Upper lobe of left lung (tissue), 4 donors: ENCODE measurements around the gene REPIN1.

Experiments used
- CTCF ChIP-seq, 6 experiments: fragments of 450-650 bp in 4 of 6; fragments of 200-600 bp in 2 of 6; sonication (generic) in 2 of 6; IDR thresholded peaks; one replicate each; pipeline ENCODE4 v1.5.1; 2016 to 2019; ENCODE audit warnings: antibody characterized with exemption in 6 of 6
- POLR2A ChIP-seq, 4 donors: fragments of 450-650 bp; IDR thresholded peaks; one replicate each; pipeline ENCODE4 v1.5.1; 2016 to 2017; ENCODE audit warnings: antibody characterized with exemption in 4 of 4, mild to moderate bottlenecking in 2 of 4

GRCh38 chr7:150421831-150422230, 53.2 kb downstream of the REPIN1 start:
- no peak for TF ChIP-seq CTCF (IDR thresholded peaks at IDR 0.05)
- TF ChIP-seq POLR2A (IDR thresholded peaks at IDR 0.05): no peak
